ENCODE results near the gene ENTPD2. TPM values are rescaled to one million over a fixed set of nuclear protein-coding genes. Genes with fewer than 3 reads are reported as not detected.

The ENTPD2 gene
- total RNA-seq, 4 donors from 2014 or later: 2.4 to 11.5 TPM; not detected in 2

- Histone ChIP-seq H3K36me3 (no peaks in the 10 kb centered on the region), H3K9me3 (no peaks in the 10 kb centered on the region), H3K4me3 (no peak overlapping the region), H3K27ac (no peak overlapping the region), H3K27me3 (no peaks in the 10 kb centered on the region), H3K4me1 (peaks cover 0 to 7% of the 10 kb centered on the region in 2 donors)
- DNase-seq: no peak
- TF ChIP-seq, protein P1, sequence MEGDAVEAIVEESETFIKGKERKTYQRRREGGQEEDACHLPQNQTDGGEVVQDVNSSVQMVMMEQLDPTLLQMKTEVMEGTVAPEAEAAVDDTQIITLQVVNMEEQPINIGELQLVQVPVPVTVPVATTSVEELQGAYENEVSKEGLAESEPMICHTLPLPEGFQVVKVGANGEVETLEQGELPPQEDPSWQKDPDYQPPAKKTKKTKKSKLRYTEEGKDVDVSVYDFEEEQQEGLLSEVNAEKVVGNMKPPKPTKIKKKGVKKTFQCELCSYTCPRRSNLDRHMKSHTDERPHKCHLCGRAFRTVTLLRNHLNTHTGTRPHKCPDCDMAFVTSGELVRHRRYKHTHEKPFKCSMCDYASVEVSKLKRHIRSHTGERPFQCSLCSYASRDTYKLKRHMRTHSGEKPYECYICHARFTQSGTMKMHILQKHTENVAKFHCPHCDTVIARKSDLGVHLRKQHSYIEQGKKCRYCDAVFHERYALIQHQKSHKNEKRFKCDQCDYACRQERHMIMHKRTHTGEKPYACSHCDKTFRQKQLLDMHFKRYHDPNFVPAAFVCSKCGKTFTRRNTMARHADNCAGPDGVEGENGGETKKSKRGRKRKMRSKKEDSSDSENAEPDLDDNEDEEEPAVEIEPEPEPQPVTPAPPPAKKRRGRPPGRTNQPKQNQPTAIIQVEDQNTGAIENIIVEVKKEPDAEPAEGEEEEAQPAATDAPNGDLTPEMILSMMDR (IDR thresholded peaks at IDR 0.05): no peak
- TF ChIP-seq POLR2A (IDR thresholded peaks at IDR 0.05): no peak
- intact Hi-C loops (cut with DNase I; ENCODE audit: low total_unique reads): no loop called here
Measured at GRCh38 chr9:137079401-137079787, 25.5 kb upstream of the ENTPD2 start.

- Histone ChIP-seq H3K4me3 (no peak overlapping the region), H3K9me3 (no peaks in the 10 kb centered on the region), H3K27ac (no peak overlapping the region), H3K4me1 (peaks cover 0 to 7% of the 10 kb centered on the region in 2 donors), H3K36me3 (no peaks in the 10 kb centered on the region), H3K27me3 (no peaks in the 10 kb centered on the region)
- intact Hi-C loops (cut with DNase I; ENCODE audit: low total_unique reads): no loop called here
- TF ChIP-seq, protein P1 (IDR thresholded peaks at IDR 0.05): no peak
- peak in 1 of 2 donors; percentile 16 for DNase-seq
Measured at GRCh38 chr9:137078701-137079400, 25.0 kb upstream of the ENTPD2 start.

DNA sequence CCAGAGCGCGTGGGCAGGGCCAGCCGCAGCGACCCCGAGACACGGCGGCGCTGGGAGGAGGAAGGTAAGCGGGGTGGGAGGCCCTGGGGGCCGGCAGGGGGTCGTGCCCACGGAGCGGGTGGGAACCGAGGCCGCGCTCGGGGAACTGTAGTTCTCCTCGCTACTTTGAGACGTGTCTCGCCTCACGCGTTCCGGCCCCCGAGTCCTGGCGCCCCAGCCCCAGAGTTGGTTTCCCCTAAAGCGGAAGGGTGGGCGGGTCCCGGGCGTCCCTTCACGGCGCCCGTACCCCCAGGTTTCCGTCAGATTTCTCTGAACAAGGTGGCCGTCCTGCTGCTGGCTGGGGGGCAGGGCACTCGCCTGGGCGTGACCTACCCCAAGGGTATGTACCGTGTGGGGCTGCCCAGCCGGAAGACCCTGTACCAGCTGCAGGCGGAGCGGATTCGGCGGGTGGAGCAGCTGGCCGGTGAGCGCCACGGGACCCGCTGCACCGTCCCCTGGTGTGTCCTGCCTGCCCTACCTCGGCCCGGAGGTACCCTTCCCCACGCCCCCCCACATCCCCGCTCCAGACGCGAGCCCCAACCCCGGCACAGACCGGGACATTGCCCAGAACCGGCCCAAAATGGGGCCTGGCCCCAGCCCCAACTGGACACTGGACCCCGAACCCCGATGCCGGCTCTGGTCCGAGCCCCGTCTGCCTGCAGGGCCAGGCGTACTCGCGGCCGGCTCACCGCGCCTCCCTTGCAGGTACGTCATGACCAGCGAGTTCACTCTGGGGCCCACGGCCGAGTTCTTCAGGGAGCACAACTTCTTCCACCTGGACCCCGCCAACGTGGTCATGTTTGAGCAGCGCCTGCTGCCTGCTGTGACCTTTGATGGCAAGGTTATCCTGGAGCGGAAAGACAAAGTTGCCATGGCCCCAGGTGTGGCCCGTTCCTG, 24.2 kb upstream of the ENTPD2 start:
- TF ChIP-seq, protein P1 (IDR thresholded peaks at IDR 0.05): no peak
- H3K4me1 ChIP-seq: peaks cover 0 to 7% of the 10 kb centered on the region in 2 donors
- H3K27me3 ChIP-seq: no peaks in the 10 kb centered on the region
- H3K4me3 ChIP-seq: peak overlapping the region; percentile 41 to 47
- no peaks in the 10 kb centered on the region for H3K36me3 ChIP-seq
- no peaks in the 10 kb centered on the region for H3K9me3 ChIP-seq
- intact Hi-C loops (cut with DNase I; ENCODE audit: low total_unique reads): no loop called here
- no peak overlapping the region for H3K27ac ChIP-seq
- DNase-seq: peak in 1 of 2 donors; percentile 26

DNA sequence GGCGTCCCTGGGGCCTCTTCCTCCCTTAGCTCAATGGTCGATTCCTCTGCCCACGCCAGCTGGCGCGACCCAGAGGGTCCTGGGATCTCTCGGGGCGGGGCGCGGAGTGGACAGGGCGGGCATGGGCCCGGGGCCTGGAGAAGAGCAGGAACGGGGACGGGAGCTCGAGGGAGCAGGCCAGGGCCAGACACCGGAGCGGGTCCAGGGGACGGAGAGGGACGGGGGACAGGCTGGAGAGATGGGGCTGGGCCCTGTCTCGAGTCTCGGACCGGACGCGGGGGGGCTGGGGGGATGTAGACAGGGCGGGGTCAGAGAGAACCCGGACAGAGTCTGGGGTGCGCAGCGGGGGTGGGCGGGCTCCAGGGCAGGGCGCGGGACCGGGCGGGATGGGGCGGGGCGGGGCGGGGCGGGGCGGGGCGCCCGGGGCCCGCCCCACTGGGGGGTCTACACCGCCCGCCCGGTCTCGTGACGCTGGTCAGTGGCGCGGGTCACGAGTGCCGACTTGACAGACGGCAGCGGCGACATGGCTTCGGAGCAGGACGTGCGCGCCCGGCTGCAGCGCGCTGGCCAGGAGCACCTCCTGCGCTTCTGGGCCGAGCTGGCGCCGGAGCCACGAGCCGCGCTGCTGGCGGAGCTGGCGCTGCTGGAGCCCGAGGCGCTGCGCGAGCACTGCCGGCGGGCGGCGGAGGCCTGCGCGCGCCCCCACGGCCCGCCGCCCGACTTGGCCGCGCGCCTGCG, 23.3 kb upstream of the ENTPD2 start, which contains the start of gene UAP1L1:
UAP1L1 (plus strand) TSS at position 508 of the 738 bp plus-strand sequence; CDS start at position 524, 16 bp downstream.
- Histone ChIP-seq H3K4me1 (peaks cover 0 to 7% of the 10 kb centered on the region in 2 donors), H3K36me3 (no peaks in the 10 kb centered on the region), H3K9me3 (no peaks in the 10 kb centered on the region), H3K4me3 (peak within 1 kb of the TSS; percentile 41 to 47), H3K27ac (peak within 1 kb of the TSS; percentile 36 to 65), H3K27me3 (no peaks in the 10 kb centered on the region)
- peak; percentile 27 to 38 for TF ChIP-seq POLR2A (IDR thresholded peaks at IDR 0.05)
- TF ChIP-seq, protein P1 (IDR thresholded peaks at IDR 0.05): no peak
- intact Hi-C loops (cut with DNase I; ENCODE audit: low total_unique reads): no loop called here
- peak; percentile 63 to 70 for DNase-seq

All from uterus (tissue), 4 donors.